Prostate gland (tissue), 2 donors: Measurements from ENCODE around the gene PRMT3.

Experiments
- POLR2A ChIP-seq: fragments of 450-650 bp; IDR thresholded peaks from one replicate; pipeline ENCODE4 v1.6.1; 2016; ENCODE audit warnings: antibody characterized with exemption, mild to moderate bottlenecking
- POLR2AphosphoS5 ChIP-seq: sonication (generic); formaldehyde crosslinking; IDR thresholded peaks from one replicate; pipeline ENCODE4 v1.6.1; 2017; ENCODE audit warnings: antibody characterized with exemption
- TF ChIP-seq, protein P1 (sequence below), 4 experiments: fragments of 200-600 bp in 2 of 4; fragments of 450-650 bp in 2 of 4; sonication (generic) in 2 of 4; IDR thresholded peaks; 1 replicate in 3 of 4; 2 replicates in 1 of 4; pipeline ENCODE4 v1.5.1; 2016 to 2019; ENCODE audit warnings: antibody characterized with exemption in 4 of 4, mild to moderate bottlenecking in 2 of 4, moderate library complexity in 2 of 4

GRCh38 chr11:20497124-20497792 lies 109.7 kb downstream of the PRMT3 start:
- TF ChIP-seq, protein P1, sequence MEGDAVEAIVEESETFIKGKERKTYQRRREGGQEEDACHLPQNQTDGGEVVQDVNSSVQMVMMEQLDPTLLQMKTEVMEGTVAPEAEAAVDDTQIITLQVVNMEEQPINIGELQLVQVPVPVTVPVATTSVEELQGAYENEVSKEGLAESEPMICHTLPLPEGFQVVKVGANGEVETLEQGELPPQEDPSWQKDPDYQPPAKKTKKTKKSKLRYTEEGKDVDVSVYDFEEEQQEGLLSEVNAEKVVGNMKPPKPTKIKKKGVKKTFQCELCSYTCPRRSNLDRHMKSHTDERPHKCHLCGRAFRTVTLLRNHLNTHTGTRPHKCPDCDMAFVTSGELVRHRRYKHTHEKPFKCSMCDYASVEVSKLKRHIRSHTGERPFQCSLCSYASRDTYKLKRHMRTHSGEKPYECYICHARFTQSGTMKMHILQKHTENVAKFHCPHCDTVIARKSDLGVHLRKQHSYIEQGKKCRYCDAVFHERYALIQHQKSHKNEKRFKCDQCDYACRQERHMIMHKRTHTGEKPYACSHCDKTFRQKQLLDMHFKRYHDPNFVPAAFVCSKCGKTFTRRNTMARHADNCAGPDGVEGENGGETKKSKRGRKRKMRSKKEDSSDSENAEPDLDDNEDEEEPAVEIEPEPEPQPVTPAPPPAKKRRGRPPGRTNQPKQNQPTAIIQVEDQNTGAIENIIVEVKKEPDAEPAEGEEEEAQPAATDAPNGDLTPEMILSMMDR (IDR thresholded peaks at IDR 0.05), result no peak
- TF ChIP-seq POLR2AphosphoS5 (no peak), POLR2A (no peak)
